GM12874 (cell line): ENCODE results near the gene IQCN.

Source experiments
- CTCF ChIP-seq: IDR thresholded peaks from 2 replicates; pipeline ENCODE4 v1.5.1; 2011; ENCODE audit warnings: low read depth, mild to moderate bottlenecking, control low read depth, low read length, moderate library complexity; ENCODE audit not compliant: insufficient read depth

IQCN gene

GRCh38 chr19:18282021-18282787, 8.0 kb upstream of the IQCN start:
- no peak for TF ChIP-seq CTCF

GRCh38 chr19:18281082-18282020, 7.1 kb upstream of the IQCN start, which contains the start of gene JUND:
JUND (minus strand) TSS chr19:18281622; CDS start chr19:18281484, 138 bp downstream.
- TF ChIP-seq CTCF, result 0 out of 2 replicates have a peak, but pooled peaks have one; percentile 8

GRCh38 chr19:18280247-18281081, 6.2 kb upstream of the IQCN start:
- TF ChIP-seq CTCF, result no peak

- TF ChIP-seq CTCF, result peak; percentile 92
Observed at GRCh38 chr19:18279516-18280246, 5.4 kb upstream of the IQCN start.

- no peak for TF ChIP-seq CTCF
Observed at GRCh38 chr19:18279266-18279515, 4.9 kb upstream of the IQCN start.

- peak; percentile 50 for TF ChIP-seq CTCF
Observed at GRCh38 chr19:18278521-18279265, 4.4 kb upstream of the IQCN start.
